GM18873 (cell line): Measurements from ENCODE around the gene KIF13A.
"Not testable (repeated sequence)": the region's sequence is repeated elsewhere in the genome, so short reads cannot be mapped to it uniquely, and the experiment has no call there.

Experiments used
- ATAC-seq: cut with Tn5 transposase; IDR thresholded peaks from one replicate; pipeline ENCODE4 v1.9.1; 2021; ENCODE audit warnings: mild to moderate bottlenecking, moderate library complexity, moderate number of reproducible peaks; ENCODE audit not compliant: unreplicated experiment, low FRiP score

Gene KIF13A

GRCh38 chr6:17817763-17818162 is 169.7 kb downstream of the KIF13A start:
- ATAC-seq = no peak

- ATAC-seq = no peak
Observed at GRCh38 chr6:17816921-17817611, 170.4 kb downstream of the KIF13A start.

- no peak for ATAC-seq
Observed at GRCh38 chr6:17813542-17813941, 173.9 kb downstream of the KIF13A start.

- ATAC-seq = no peak
Observed at GRCh38 chr6:17812311-17812710, 175.1 kb downstream of the KIF13A start.

GRCh38 chr6:17808609-17809008 is 178.8 kb downstream of the KIF13A start:
- no peak for ATAC-seq

- ATAC-seq = not testable (repeated sequence)
Observed at GRCh38 chr6:17807431-17807830, 180.0 kb downstream of the KIF13A start.

- ATAC-seq = no peak
Observed at GRCh38 chr6:17803409-17803808, 184.0 kb downstream of the KIF13A start.

GRCh38 chr6:17798477-17799154 is 188.8 kb downstream of the KIF13A start:
- no peak for ATAC-seq

- no peak for ATAC-seq
Observed at GRCh38 chr6:17790489-17790888, 196.9 kb downstream of the KIF13A start.

GRCh38 chr6:17785094-17785787 is 202.2 kb downstream of the KIF13A start:
- no peak for ATAC-seq

GRCh38 chr6:17780061-17780460 is 207.4 kb downstream of the KIF13A start:
- ATAC-seq = no peak

- no peak for ATAC-seq
Observed at GRCh38 chr6:17771609-17772008, 215.8 kb downstream of the KIF13A start.

GRCh38 chr6:17768881-17769280 is 218.6 kb downstream of the KIF13A start:
- ATAC-seq = no peak

- no peak for ATAC-seq
Observed at GRCh38 chr6:17768388-17768787, 219.0 kb downstream of the KIF13A start.

GRCh38 chr6:17762651-17763050 is 224.8 kb downstream of the KIF13A start:
- ATAC-seq = no peak

- no peak for ATAC-seq
Observed at GRCh38 chr6:17758119-17758518, 229.3 kb downstream of the KIF13A start.

GRCh38 chr6:17754254-17754653 is 233.2 kb downstream of the KIF13A start:
- ATAC-seq = no peak

GRCh38 chr6:17745324-17745723 is 242.1 kb downstream of the KIF13A start:
- ATAC-seq = not testable (repeated sequence)

GRCh38 chr6:17744757-17745308 is 242.6 kb downstream of the KIF13A start:
- not testable (repeated sequence) for ATAC-seq

- ATAC-seq = no peak
Observed at GRCh38 chr6:17744019-17744756, 243.2 kb downstream of the KIF13A start.

GRCh38 chr6:17741507-17741906 is 245.9 kb downstream of the KIF13A start:
- no peak for ATAC-seq
